Midbrain (tissue), 1 donor: ENCODE data around the gene MKX.

Experiments used
- DNase-seq: peaks from one replicate; lab custom pipeline; 2025; lab: John Stamatoyannopoulos, UW

The MKX gene, protein sequence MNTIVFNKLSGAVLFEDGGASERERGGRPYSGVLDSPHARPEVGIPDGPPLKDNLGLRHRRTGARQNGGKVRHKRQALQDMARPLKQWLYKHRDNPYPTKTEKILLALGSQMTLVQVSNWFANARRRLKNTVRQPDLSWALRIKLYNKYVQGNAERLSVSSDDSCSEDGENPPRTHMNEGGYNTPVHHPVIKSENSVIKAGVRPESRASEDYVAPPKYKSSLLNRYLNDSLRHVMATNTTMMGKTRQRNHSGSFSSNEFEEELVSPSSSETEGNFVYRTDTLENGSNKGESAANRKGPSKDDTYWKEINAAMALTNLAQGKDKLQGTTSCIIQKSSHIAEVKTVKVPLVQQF

DNA sequence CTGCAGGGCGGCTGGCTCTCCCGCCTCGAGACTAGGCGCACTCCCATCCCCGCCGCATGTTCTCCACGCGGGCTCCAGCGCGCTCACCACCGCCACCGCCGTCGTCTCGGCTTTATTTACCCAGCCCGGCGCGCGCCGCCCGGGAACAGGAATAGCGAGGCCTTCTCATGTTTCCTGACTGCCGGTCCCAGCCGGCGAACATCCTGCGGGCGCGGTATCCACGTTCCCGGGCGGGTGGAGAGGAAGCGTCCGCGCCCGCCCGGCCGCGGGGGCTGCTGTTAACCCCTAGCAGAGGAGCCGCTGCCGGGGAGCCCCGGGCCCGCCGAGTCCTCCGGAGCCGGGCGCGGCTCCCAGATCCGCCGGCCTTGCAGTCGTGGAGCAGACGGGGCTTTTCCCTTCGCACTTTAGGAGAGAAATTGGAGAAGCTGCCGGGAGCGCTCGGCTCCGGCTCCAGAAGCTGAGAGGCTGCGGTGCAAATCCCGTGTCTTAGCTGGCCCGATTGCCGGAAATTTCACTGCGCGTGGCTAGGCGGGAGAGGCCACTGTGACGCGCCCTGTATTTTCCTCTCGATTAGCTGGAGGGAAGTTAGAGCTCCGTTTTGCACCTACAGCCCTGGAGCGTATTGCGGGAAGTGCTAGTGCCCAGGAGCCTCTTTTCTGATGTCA, at the start of gene MKX:
MKX (minus strand) TSS at position 88 of the 665 bp plus-strand sequence. CDS start 2,404 bp downstream, outside the sequence.
- DNase-seq, result no peak

- no peak for DNase-seq
Observed at GRCh38 chr10:27794157-27794556, 48.5 kb upstream of the MKX start.

DNA sequence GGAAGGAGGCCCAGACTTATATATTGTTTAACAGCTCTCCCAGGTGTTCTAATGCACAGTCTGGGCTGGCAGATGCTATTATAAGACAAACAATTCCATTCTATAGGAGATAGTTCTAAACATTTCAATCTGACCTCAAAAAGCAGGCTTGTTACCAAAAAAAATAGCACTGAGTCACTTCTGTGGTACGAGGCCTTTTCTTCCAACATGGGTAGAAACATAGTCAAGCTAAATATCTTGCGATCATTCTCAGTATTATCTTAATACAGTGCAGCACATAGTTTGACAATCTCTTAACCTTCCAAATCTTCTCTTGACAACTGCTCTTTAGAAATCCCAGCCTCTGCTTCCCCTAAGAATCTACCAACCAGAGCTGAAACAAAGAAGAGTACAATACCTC, 46.6 kb upstream of the MKX start:
- no peak for DNase-seq

GRCh38 chr10:27784272-27784671, 38.7 kb upstream of the MKX start:
- no peak for DNase-seq

GRCh38 chr10:27783660-27784059, 38.0 kb upstream of the MKX start:
- DNase-seq, result no peak

GRCh38 chr10:27779462-27780015, 33.9 kb upstream of the MKX start:
- no peak for DNase-seq

DNA sequence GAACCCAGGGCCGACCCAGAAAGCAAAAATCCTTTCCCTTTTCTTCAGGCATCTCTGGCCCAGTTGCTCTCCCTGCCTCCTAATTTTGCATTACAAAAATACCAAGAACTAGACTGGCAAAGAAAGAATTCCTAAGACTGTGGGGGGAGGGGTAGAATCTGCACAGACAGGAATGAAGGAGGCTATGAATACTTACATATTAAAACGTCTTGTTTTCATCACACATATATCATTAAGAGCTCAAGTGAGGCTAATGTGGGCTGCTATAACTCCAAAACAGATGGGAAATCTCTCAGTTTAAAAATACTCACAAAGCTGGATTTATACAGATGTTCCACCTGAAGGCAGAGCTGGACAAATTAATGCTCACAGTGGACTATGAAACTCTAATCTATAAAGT, 29.2 kb upstream of the MKX start:
- no peak for DNase-seq

DNA sequence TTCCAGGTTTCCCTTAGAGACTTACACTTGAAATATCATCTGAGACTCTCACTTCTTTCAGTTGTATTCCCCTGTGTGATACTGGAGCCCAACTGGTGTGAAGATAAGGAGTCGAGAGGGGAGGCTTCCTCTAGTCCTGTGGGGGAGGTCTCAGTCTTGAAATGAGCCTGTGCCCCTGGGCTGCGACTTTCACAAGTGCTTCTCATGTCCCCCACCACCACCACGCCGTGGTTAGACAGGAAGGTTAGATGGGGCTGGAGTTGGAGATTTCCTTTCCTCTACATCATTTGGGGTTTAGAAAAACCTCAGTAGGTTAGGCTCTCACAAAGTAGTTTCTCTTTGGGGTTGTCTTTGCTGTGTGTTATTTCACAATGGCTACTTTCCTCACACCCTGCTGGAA, 25.6 kb upstream of the MKX start:
- DNase-seq, result no peak

DNA sequence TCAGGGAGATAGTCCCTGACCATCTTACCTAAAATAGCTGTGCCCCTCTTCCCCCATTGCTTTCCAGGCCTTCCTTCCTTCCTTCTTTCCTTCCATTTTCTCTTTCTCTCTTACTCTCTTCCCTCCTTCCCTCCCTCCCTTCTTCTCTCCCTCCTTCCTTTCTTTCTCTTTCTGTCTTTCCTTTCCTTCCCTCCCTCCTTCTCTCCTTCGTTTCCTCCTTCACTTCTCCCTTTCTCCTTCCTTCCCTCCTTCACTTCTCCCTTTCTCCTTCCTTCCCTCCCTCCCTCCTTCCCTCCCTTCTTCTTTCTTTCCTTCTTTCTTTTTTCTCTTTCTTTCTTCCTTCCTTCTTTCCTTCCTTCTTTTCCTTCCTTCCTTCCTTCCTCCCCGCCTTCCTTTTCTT, 24.6 kb upstream of the MKX start:
- no peak for DNase-seq

- DNase-seq, result no peak
Observed at GRCh38 chr10:27760867-27761266, 15.2 kb upstream of the MKX start.

- DNase-seq, result no peak
Observed at GRCh38 chr10:27759483-27760272, 14.1 kb upstream of the MKX start.

DNA sequence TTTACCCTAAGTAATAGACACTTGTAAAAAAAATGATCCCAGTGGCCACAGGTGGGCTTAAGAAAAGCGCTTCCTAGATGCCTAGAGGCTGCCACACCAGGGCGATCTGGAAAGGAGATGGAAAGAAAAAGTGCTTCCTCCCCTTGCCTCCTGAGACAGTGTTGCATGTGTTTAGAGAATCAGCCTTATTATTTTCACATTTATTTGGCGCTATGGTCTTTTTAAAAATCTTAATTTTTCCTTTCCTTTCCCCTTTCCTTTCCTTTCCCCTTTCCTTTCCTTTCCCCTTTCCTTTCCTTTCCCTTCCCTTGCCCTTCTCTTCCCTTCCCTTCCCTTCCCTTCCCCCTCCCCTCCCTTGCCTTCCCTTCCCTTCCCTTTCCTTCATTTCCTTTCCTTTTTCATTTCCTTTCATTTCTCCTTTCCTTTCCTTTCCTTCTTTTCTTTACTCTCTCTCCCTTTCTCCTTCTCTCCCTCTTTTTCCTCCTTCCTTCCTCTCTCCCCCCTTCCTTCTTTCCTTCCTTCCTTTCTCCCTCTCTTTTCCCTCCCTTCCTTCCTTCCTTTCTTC, 7.1 kb upstream of the MKX start:
- no peak for DNase-seq

DNA sequence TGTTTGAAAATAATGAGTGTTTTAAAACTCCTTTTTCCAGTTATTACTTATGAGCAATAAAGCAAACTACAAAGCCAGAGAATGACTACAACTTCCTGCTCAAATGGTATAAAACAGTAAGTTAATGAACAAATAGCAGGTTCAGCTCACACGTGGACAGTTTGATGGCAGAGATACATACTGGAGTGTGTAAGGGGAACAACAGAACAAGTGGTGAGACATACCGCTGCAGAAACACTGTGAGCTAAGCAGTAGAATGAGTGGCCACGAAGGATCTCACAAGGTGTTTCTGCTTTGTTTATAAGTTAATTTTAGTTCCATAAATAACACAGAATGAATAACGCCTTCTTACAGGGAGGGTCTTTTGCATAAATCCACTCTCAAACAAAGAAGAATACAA, 3.0 kb upstream of the MKX start:
- no peak for DNase-seq

GRCh38 chr10:27747096-27747451, 1.5 kb upstream of the MKX start:
- no peak for DNase-seq

- DNase-seq, result no peak
Observed at GRCh38 chr10:27746397-27747095, 927 bp upstream of the MKX start.

DNA sequence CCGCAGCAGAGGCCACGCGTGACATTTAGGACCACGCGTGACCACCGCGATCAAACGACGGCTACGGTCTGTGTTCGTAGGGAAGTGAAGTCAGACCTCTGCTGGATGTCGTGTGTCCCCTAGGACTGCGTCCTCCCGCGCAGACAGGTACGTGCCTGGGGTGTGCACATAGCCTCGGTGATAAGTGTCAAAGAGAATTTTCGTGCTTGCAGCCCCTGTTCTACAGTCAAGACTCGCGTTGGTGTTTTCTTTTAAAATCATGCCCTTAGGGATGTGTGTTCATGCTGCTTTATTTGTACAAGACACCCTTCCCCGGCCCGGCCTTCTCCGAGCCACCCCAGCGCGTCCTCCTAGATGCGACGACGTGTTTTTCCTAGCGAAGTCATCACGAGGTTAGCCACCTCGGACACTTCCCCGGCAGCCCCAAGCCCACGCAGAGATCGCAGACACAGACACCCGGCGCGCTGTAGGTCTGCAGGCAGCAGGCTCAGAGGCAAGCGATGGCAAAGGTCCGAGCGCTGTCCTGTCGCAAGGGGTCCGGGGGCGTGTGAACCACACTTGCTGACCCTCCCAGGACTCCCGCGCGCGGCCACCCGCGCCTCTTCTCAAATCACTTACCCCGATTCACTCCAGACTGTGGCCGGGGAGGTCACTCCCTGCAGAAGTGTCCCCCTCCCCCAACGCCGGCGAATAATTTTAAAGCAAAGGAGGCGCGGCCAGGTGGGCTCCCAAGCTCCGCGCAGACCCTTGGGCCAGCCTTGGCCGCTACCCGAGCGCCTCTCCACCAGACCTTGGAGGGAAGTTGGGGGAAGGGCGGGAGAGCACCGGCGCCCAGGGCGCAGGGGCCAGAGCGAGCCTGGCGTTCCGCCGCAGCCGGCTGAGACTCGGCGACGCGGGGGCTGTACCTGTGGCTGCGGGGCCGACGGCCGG, 552 bp downstream of the MKX start:
- no peak for DNase-seq

DNA sequence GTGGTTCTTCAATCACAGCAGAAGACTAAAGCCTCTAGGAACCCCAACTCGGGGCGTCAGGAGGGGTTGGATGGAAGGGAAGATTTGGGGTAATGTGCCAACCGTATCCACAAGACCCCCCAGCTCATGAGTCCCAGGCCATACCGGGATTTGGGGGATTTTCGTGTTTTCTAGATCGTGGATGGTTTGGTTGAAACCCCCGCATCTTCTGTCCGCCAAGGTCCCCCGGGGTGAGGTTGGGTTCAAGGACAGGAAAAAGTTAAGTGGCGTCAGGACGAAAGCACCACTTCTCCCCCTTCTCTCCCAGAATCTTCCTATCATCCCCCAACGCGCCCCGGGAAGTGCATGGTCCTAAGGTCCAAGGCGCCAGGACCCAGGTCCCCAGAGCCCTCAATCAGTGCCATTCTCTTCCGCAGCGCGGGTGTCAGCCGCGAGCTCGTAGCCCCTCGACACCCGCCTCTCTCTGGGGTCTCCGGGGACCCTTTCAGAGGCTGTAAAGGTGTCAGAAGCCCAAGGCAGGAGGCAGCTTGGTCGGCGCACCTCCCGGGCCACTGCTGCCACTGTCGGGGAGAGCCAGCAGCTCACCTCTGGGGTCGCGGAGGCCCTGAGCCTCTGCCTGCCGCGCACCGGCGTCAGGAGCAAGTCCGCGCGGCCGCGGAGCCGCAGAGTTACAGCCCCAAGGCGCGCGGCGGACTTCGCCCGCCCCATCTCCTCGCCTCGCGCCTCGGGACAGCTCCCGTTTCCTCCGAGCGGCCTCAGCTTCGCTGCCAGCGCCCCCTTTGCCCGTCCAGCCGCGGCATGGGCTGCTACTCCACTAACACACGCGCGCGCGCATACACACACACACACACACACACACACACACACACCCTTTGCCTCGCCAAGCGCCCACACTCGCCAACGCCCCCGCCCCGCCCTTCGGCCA, 1.5 kb downstream of the MKX start:
- no peak for DNase-seq

DNA sequence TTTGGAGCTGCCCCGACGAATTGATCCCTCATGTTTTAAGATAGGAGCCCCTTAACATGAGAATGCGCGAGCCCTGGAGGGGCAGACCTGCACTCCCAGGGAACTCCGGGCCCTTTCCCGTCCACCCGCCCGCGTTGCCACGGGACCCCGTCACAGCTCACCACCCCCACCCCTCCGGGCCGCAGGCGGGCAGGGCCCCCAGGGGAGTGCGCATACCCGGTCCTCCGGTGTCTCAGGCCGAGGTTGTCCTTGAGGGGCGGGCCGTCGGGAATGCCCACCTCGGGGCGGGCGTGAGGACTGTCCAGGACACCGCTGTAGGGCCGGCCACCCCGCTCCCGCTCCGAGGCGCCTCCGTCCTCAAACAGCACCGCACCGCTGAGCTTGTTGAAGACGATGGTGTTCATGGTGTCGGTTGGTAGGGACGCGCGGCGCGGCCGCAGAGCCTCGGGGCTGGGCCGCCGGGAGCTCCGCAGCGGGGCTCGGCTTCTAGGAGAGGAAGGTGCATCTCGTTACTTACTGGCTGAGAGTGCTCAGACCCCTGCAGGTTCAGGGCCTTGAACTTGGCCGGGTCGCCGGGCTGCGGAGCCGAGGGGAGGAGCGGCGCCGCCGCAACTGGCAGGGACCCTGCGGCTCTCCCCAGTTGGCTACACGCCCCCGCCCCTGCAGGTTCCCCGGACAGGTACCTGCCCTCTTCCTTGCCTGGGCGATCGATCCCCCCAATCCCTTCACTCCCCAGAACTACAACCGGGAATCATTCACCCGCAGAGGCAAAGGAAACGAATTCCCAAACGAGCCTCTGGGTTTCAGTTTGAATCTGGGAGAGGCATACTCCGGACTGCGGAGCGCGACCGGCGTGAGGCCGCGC, 2.4 kb downstream of the MKX start:
- no peak for DNase-seq
